BJ (cell line): ENCODE results near the gene SPANXC. TPM values are rescaled to one million over a fixed set of nuclear protein-coding genes. Genes with fewer than 3 reads are reported as not detected.
"Not testable (repeated sequence)": the region's sequence is repeated elsewhere in the genome, so short reads cannot be mapped to it uniquely, and the experiment has no call there.

Source experiments
- CTCF ChIA-PET: fragments of 350-600 bp; formaldehyde crosslinking; extraction: SDS; loops from one replicate; lab custom pipeline; 2021; ENCODE audit warnings: antibody characterized with exemption, inconsistent platforms; lab: Yijun Ruan, JAX
- POLR2A ChIA-PET: fragments of 300-600 bp; sonication (Branson Sonifier 250); formaldehyde crosslinking; extraction: SDS; loops from one replicate; lab custom pipeline; 2021; ENCODE audit warnings: antibody characterized with exemption; lab: Charles Lee
- DNase-seq: peaks from one replicate; pipeline ENCODE4 v3.0.0-alpha.2; 2011; ENCODE audit warnings: low read depth
- H3K27me3 ChIP-seq: 2 replicates; pipeline ENCODE4 v1.6.0; 2011; ENCODE audit warnings: low read length; ENCODE audit not compliant: control insufficient read depth, insufficient read depth
- H3K36me3 ChIP-seq: 2 replicates; pipeline ENCODE4 v1.5.1; 2011; ENCODE audit warnings: low read length; ENCODE audit not compliant: control insufficient read depth, insufficient read depth
- H3K4me3 ChIP-seq: 2 replicates; pipeline ENCODE4 v1.5.1; 2011; ENCODE audit warnings: low read depth, mild to moderate bottlenecking, control low read depth, low read length
- CTCF ChIP-seq: IDR thresholded peaks from 2 replicates; pipeline ENCODE4 v1.5.1; 2011; ENCODE audit warnings: low read depth, mild to moderate bottlenecking, control low read depth, inconsistent platforms, low read length, moderate library complexity; ENCODE audit not compliant: insufficient read depth
- polyA minus RNA-seq: library from RNA; depleted of rRNA, polyadenylated mRNA; stranded (reverse); fragments of >200 nt; gene quantifications from 2 replicates; pipeline ENCODE4 v1.2.3, GENCODE V29; 2011; rRNA and poly(A)+ RNA removed
- polyA plus RNA-seq: library from polyadenylated mRNA; depleted of rRNA; stranded (reverse); fragments of >200 nt; gene quantifications from 2 replicates; pipeline ENCODE4 v1.2.3, GENCODE V29; 2011; rRNA removed

The SPANXC gene
- not detected in 2 replicates for polyA plus RNA-seq
- not detected in 2 replicates for polyA minus RNA-seq

- POLR2A ChIA-PET, H3K4me3 ChIP-seq, CTCF ChIA-PET: not testable (repeated sequence)
Measured at GRCh38 chrX:141242417-141242816, at the start of gene SPANXC. Gene SPANXC, minus strand, starts transcription at chrX:141242517. Its CDS starts 60 bp downstream, at chrX:141242457.

GRCh38 chrX:141279476-141279875 is 37.2 kb upstream of the SPANXC start:
- no peak for TF ChIP-seq CTCF
- H3K36me3 ChIP-seq, result no peaks in the 10 kb centered on the region
- H3K4me3 ChIP-seq, result no peak overlapping the region
- no peak for DNase-seq
- POLR2A ChIA-PET, result no interaction called here
- H3K27me3 ChIP-seq, result no peaks in the 10 kb centered on the region
- CTCF ChIA-PET, result no interaction called here

More at GRCh38 chrX:141242417-141242816, at the start of gene SPANXC:
- not testable (repeated sequence) for DNase-seq, H3K27me3 ChIP-seq, H3K36me3 ChIP-seq

- DNase-seq, result no peak
- H3K36me3 ChIP-seq, result no peaks in the 10 kb centered on the region
- no peaks in the 10 kb centered on the region for H3K27me3 ChIP-seq
- H3K4me3 ChIP-seq, result no peak overlapping the region
- peak; percentile 50 for TF ChIP-seq CTCF
- ChIA-PET POLR2A (no interaction called here), CTCF (interaction anchor here (0.9 to 1.3 kb wide), 3 partner anchors 14 to 517 kb away, joined by 3 read pairs; no protein-coding TSS in a partner anchor)
Measured at GRCh38 chrX:141278306-141278705, 36.0 kb upstream of the SPANXC start.

GRCh38 chrX:141258080-141258479 is 15.8 kb upstream of the SPANXC start:
- ChIA-PET POLR2A (no interaction called here), CTCF (no interaction called here)
- H3K36me3 ChIP-seq, result no peaks in the 10 kb centered on the region
- DNase-seq, result no peak
- H3K27me3 ChIP-seq, result no peaks in the 10 kb centered on the region
- no peak overlapping the region for H3K4me3 ChIP-seq
- no peak for TF ChIP-seq CTCF

GRCh38 chrX:141221611-141222010 is 20.7 kb downstream of the SPANXC start:
- DNase-seq, result no peak
- H3K27me3 ChIP-seq, result no peaks in the 10 kb centered on the region
- H3K36me3 ChIP-seq, result no peaks in the 10 kb centered on the region
- no peak for TF ChIP-seq CTCF
- H3K4me3 ChIP-seq, result no peak overlapping the region
- CTCF ChIA-PET, result no interaction called here
- POLR2A ChIA-PET, result no interaction called here

GRCh38 chrX:141220342-141221008 is 21.8 kb downstream of the SPANXC start:
- POLR2A ChIA-PET, result no interaction called here
- no peaks in the 10 kb centered on the region for H3K27me3 ChIP-seq
- DNase-seq, result peak; percentile 1
- H3K4me3 ChIP-seq, result no peak overlapping the region
- CTCF ChIA-PET, result interaction anchor here (1.5 kb wide), 1 partner anchor 57 kb away, joined by 3 read pairs; no protein-coding TSS in a partner anchor
- H3K36me3 ChIP-seq, result no peaks in the 10 kb centered on the region
- TF ChIP-seq CTCF, result no peak
